Measurements from ENCODE around the gene CERK. TPM values are rescaled to one million over a fixed set of nuclear protein-coding genes. Genes with fewer than 3 reads are reported as not detected.

The CERK gene
- total and polyA plus RNA-seq, 7 donors: 13.0 to 38.1 (median 26.9) TPM

DNA sequence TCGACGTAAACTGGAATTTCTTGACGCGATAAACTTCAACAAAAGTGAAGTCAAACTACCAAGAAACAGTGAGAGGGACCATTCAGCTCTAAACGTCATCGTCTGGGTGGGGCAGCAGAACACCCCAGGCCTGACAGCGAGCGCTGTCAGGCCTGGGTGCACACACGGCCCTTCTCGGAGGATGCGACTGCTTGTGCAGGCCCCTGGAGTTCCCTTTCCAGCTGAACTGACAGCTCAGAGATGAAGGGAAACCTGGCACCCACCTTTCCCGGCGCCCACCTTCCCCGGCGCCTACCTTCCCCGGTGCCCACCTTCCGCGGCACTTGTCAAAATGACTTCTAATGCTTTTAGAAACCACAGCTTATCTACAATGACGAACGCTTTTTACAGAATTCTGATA, 47.9 kb downstream of the CERK start:
- TF ChIP-seq, protein P1, sequence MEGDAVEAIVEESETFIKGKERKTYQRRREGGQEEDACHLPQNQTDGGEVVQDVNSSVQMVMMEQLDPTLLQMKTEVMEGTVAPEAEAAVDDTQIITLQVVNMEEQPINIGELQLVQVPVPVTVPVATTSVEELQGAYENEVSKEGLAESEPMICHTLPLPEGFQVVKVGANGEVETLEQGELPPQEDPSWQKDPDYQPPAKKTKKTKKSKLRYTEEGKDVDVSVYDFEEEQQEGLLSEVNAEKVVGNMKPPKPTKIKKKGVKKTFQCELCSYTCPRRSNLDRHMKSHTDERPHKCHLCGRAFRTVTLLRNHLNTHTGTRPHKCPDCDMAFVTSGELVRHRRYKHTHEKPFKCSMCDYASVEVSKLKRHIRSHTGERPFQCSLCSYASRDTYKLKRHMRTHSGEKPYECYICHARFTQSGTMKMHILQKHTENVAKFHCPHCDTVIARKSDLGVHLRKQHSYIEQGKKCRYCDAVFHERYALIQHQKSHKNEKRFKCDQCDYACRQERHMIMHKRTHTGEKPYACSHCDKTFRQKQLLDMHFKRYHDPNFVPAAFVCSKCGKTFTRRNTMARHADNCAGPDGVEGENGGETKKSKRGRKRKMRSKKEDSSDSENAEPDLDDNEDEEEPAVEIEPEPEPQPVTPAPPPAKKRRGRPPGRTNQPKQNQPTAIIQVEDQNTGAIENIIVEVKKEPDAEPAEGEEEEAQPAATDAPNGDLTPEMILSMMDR (IDR thresholded peaks at IDR 0.05): no peak
- no peak for ATAC-seq
- intact Hi-C loops (cut with DNase I): no loop called here
- peak in 1 of 2 donors; percentile 7 for DNase-seq
- Histone ChIP-seq H3K4me1 (no peaks in the 10 kb centered on the region), H3K27me3 (ENCODE audit: insufficient read depth in 3 of 3, low read length in 2 of 3) (no peaks in the 10 kb centered on the region), H3K4me3 (no peak overlapping the region), H3K9me3 (no peaks in the 10 kb centered on the region), H3K27ac (no peak overlapping the region), H3K36me3 (ENCODE audit: insufficient read depth in 1 of 2, low read depth in 1 of 2) (peaks cover 3 to 97% of the 10 kb centered on the region in 2 donors)
- WGBS, 3 donors: 93 to 95% (median 95%) methylated on average over 20 of the region's 20 CpGs

DNA sequence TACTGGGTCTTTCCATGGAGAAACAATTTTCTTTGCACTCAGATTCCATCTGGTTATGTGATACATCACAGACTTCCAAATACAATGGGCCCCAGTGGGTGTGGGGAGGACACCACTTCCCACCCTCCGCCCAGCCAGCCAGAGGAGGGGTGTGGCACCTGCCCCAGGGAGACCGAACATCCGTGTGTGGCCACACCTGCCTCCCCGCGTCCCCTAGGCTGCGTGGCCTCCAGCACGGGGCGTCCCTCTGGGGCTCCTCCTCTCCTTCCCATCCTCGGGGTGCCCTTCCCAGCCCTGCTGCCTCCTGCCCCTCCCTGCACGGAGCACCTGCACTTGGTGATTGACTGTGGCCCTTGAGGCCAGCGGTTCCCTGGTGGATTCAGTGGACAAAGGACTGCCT, 49.1 kb downstream of the CERK start:
- 62 to 70% (median 69%) methylated on average over 9 to 11 of the region's 11 CpGs for WGBS, 3 donors
- Histone ChIP-seq H3K36me3 (ENCODE audit: insufficient read depth in 1 of 2, low read depth in 1 of 2) (peaks cover 3 to 93% of the 10 kb centered on the region in 2 donors), H3K4me1 (no peaks in the 10 kb centered on the region), H3K27ac (no peak overlapping the region), H3K9me3 (no peaks in the 10 kb centered on the region), H3K27me3 (ENCODE audit: insufficient read depth in 3 of 3, low read length in 2 of 3) (no peaks in the 10 kb centered on the region), H3K4me3 (no peak overlapping the region)
- intact Hi-C loops (cut with DNase I): loop anchor here in 1 of 2 donors (5.0 kb wide), 1 partner anchor 48 kb away; the partner anchor contains the start of gene CERK
- DNase-seq: peak in 1 of 2 donors; percentile 72
- TF ChIP-seq, protein P1 (IDR thresholded peaks at IDR 0.05): no peak
- ATAC-seq: peak; percentile 14 to 44 (median 32)

GRCh38 chr22:46687460-46687859, 50.6 kb downstream of the CERK start:
- TF ChIP-seq, protein P1 (IDR thresholded peaks at IDR 0.05): no peak
- Histone ChIP-seq H3K36me3 (ENCODE audit: insufficient read depth in 1 of 2, low read depth in 1 of 2) (peaks cover 0 to 80% of the 10 kb centered on the region in 2 donors), H3K27ac (no peak overlapping the region), H3K4me1 (no peaks in the 10 kb centered on the region), H3K4me3 (no peak overlapping the region), H3K9me3 (no peaks in the 10 kb centered on the region), H3K27me3 (ENCODE audit: insufficient read depth in 3 of 3, low read length in 2 of 3) (no peaks in the 10 kb centered on the region)
- intact Hi-C loops (cut with DNase I): loop anchor here in 1 of 2 donors (5.0 kb wide), 1 partner anchor 50 kb away; the partner anchor contains the start of gene CERK
- ATAC-seq: no peak
- DNase-seq: peak in 1 of 2 donors; percentile 53
- WGBS, 3 donors: 81 to 89% (median 83%) methylated on average over 15 of the region's 15 CpGs

DNA sequence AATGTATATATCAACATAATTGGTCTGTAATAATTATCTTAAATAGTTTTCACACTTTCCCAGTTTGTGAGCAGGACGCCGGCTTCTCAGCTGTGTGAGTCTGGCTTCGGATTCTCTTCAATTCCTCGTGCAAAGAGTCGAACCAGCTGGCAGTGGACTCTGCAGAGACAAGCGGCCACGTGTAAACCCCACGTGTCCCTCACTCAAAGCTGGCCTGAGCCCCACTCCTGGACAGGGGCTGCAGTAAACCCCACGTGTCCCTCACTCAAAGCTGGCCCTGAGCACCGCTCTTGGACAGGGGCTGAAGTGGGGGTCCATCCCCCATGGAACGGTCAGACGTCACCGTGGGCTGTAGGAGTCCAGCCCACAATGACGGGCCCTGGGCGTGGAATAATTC, 51.0 kb downstream of the CERK start:
- no peak overlapping the region for H3K27ac ChIP-seq
- H3K4me1 ChIP-seq: no peaks in the 10 kb centered on the region
- intact Hi-C loops (cut with DNase I): loop anchor here in 1 of 2 donors (5.0 kb wide), 1 partner anchor 50 kb away; the partner anchor contains the start of gene CERK

More for the DNA sequence above, 51.0 kb downstream of the CERK start:
- Histone ChIP-seq H3K9me3 (no peaks in the 10 kb centered on the region), H3K36me3 (ENCODE audit: insufficient read depth in 1 of 2, low read depth in 1 of 2) (peaks cover 0 to 76% of the 10 kb centered on the region in 2 donors), H3K27me3 (ENCODE audit: insufficient read depth in 3 of 3, low read length in 2 of 3) (no peaks in the 10 kb centered on the region), H3K4me3 (no peak overlapping the region)
- no peak for ATAC-seq
- no peak for DNase-seq
- TF ChIP-seq, protein P1 (IDR thresholded peaks at IDR 0.05): no peak
- 80 to 83% (median 81%) methylated on average over 15 of the region's 15 CpGs for WGBS, 3 donors

Measured in psoas muscle (tissue), 8 donors.